Fibroblast of lung (primary cell): ENCODE measurements around the gene TMEM151B. TPM values are rescaled to one million over a fixed set of nuclear protein-coding genes. Genes with fewer than 3 reads are reported as not detected.

Source experiments
- DNase-seq, 2 donors: peaks; one replicate each; pipeline versions ENCODE4 v3.0.0 to v3.0.0-alpha.2; 2010; ENCODE audit warnings: low read depth in 2 of 2
- H2AFZ ChIP-seq: 2 replicates; pipeline ENCODE4 v1.5.1; 2012; ENCODE audit warnings: low read length, control low read depth, inconsistent platforms
- H3K27ac ChIP-seq: 2 replicates; pipeline ENCODE4 v1.5.1; 2011; ENCODE audit warnings: low read length, control low read depth; ENCODE audit not compliant: insufficient read depth
- H3K27me3 ChIP-seq: 2 replicates; pipeline ENCODE4 v1.5.1; 2011; ENCODE audit warnings: mild to moderate bottlenecking, low read length; ENCODE audit not compliant: control insufficient read depth, insufficient read depth
- H3K36me3 ChIP-seq: 2 replicates; pipeline ENCODE4 v1.5.1; 2011; ENCODE audit warnings: low read length; ENCODE audit not compliant: control insufficient read depth, insufficient read depth
- H3K4me1 ChIP-seq: 2 replicates; pipeline ENCODE4 v1.5.1; 2011; ENCODE audit warnings: low read length; ENCODE audit not compliant: control insufficient read depth, insufficient read depth; ENCODE audit errors: extremely low read depth
- H3K4me2 ChIP-seq: 2 replicates; pipeline ENCODE4 v1.5.1; 2011; ENCODE audit warnings: low read length, control low read depth; ENCODE audit not compliant: insufficient read depth; ENCODE audit errors: extremely low read depth
- H3K4me3 ChIP-seq, 4 experiments: fragments of 200-600 bp in 1 of 4; sonication (generic) in 1 of 4; replicated peaks in 1 of 4; 2 replicates each; pipeline ENCODE4 v1.5.1; 2011 to 2016; ENCODE audit warnings: low read length in 4 of 4, low read depth in 3 of 4, mild to moderate bottlenecking in 3 of 4, control low read depth in 2 of 4, inconsistent platforms in 1 of 4, mixed read lengths in 1 of 4; ENCODE audit not compliant: insufficient read depth in 1 of 4; ENCODE audit errors: control extremely low read depth in 1 of 4
- H3K79me2 ChIP-seq: 2 replicates; pipeline ENCODE4 v1.5.1; 2012; ENCODE audit warnings: mild to moderate bottlenecking, low read length, inconsistent platforms; ENCODE audit not compliant: control insufficient read depth, insufficient read depth
- H3K9ac ChIP-seq: 2 replicates; pipeline ENCODE4 v1.5.1; 2011; ENCODE audit warnings: mild to moderate bottlenecking, low read length, control low read depth; ENCODE audit not compliant: insufficient read depth
- H3K9me3 ChIP-seq: 2 replicates; pipeline ENCODE4 v1.5.1; 2012; ENCODE audit warnings: low read depth, low read length; ENCODE audit not compliant: control insufficient read depth, insufficient read depth
- H4K20me1 ChIP-seq: 2 replicates; pipeline ENCODE4 v1.5.1; 2011; ENCODE audit warnings: low read length; ENCODE audit not compliant: control insufficient read depth, insufficient read depth; ENCODE audit errors: extremely low read depth
- EZH2 ChIP-seq: IDR thresholded peaks from 2 replicates; pipeline ENCODE4 v1.5.1; 2012; ENCODE audit warnings: low read length, control low read depth, mild to moderate bottlenecking; ENCODE audit errors: missing control alignments
- polyA plus RNA-seq, 2 donors: library from polyadenylated mRNA; depleted of rRNA in 1 of 2; stranded (reverse) in 1 of 2; unstranded in 1 of 2; fragments of >200 nt; gene quantifications; 2 replicates each; pipeline ENCODE4 v1.2.1, GENCODE V29; 2011 to 2012; ENCODE audit warnings: missing spikeins in 1 of 2
- total RNA-seq: library from RNA; depleted of rRNA; stranded (reverse); fragments of >200 nt; gene quantifications from 2 replicates; pipeline ENCODE4 v1.2.1, GENCODE V29; 2014
- TF ChIP-seq, protein P1 (sequence below), 2 donors: IDR thresholded peaks in 1 of 2; conservative IDR thresholded peaks in 1 of 2; 1 replicate in 1 of 2; 2 replicates in 1 of 2; pipeline ENCODE4 v1.5.1; 2011 to 2012; ENCODE audit warnings: low read length in 2 of 2, control low read depth in 1 of 2, inconsistent platforms in 1 of 2, low read depth in 1 of 2, mild to moderate bottlenecking in 1 of 2

TMEM151B gene
- total and polyA plus RNA-seq, 2 donors (not counting 1 experiment from before 2014, with no cell fraction given) = under 0.01 TPM; not detected in 1

DNA sequence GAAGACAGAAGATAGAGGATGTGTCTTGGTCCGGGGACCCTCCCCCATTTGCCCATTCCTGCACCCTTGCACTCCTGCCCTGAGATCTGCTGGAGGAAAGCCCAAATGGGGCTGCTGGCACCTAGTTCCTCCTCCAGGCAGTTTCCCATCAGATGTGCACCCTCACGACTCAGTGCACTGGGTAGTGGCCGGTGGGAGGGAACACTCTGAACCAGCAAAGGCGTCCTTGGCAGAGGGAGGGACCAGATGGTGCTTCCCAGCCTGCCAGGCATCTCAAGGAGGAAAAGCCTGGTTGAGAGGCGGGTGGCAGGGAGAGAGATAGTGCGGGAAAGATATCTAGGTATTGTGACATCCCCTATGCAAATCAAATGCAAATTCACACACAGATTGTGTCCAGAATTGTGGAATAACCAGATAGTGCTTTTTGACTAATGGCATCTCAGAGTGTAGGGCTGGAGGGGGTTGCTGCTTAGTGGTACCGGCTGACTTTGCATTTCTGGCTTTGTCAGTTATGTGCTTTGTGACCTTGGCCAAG is 19.5 kb downstream of the TMEM151B start:
- TF ChIP-seq EZH2 = no peak
- TF ChIP-seq, protein P1, sequence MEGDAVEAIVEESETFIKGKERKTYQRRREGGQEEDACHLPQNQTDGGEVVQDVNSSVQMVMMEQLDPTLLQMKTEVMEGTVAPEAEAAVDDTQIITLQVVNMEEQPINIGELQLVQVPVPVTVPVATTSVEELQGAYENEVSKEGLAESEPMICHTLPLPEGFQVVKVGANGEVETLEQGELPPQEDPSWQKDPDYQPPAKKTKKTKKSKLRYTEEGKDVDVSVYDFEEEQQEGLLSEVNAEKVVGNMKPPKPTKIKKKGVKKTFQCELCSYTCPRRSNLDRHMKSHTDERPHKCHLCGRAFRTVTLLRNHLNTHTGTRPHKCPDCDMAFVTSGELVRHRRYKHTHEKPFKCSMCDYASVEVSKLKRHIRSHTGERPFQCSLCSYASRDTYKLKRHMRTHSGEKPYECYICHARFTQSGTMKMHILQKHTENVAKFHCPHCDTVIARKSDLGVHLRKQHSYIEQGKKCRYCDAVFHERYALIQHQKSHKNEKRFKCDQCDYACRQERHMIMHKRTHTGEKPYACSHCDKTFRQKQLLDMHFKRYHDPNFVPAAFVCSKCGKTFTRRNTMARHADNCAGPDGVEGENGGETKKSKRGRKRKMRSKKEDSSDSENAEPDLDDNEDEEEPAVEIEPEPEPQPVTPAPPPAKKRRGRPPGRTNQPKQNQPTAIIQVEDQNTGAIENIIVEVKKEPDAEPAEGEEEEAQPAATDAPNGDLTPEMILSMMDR (conservative IDR thresholded peaks at IDR 0.05 in 1 of 2, IDR thresholded peaks at IDR 0.05 in 1 of 2; ENCODE audit: low read depth in 1 of 2, low read length in 2 of 2) = no peak
- Histone ChIP-seq H3K9me3 (no peaks in the 10 kb centered on the region), H3K4me2 (no peak overlapping the region), H3K4me3 (no peak overlapping the region), H2AFZ (no peak overlapping the region), H3K27me3 (peaks cover 41% of the 10 kb centered on the region), H3K9ac (no peak overlapping the region), H3K79me2 (no peaks in the 10 kb centered on the region), H3K36me3 (no peaks in the 10 kb centered on the region), H3K27ac (no peak overlapping the region), H4K20me1 (no peaks in the 10 kb centered on the region), H3K4me1 (no peaks in the 10 kb centered on the region)
- no peak for DNase-seq

DNA sequence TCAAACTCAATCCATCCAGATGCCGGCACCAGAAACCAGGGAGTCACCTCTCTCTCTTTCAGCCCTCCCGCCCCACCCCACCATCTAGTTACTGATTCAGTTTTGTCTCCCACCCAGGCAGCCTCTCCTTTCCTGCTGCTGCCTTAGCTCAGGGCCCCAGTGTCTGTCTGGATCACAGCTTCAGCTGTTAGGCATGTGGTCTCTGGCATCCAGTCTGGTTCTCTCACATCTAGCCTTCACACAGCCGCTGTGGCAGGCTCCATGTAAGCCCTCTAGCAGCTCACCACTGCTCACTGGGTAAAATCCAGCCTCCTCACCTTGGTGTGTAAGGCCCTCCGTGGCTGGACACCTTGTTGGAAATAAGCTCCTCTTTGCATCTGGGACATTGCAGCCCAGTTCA is 21.6 kb downstream of the TMEM151B start:
- H3K4me2 ChIP-seq = no peak overlapping the region
- no peak overlapping the region for H3K27ac ChIP-seq
- H3K4me3 ChIP-seq = no peak overlapping the region
- no peaks in the 10 kb centered on the region for H3K4me1 ChIP-seq
- TF ChIP-seq EZH2 = no peak
- TF ChIP-seq, protein P1 (conservative IDR thresholded peaks at IDR 0.05 in 1 of 2, IDR thresholded peaks at IDR 0.05 in 1 of 2; ENCODE audit: low read depth in 1 of 2, low read length in 2 of 2) = no peak
- no peaks in the 10 kb centered on the region for H3K9me3 ChIP-seq
- no peaks in the 10 kb centered on the region for H3K79me2 ChIP-seq
- no peak for DNase-seq
- H4K20me1 ChIP-seq = no peaks in the 10 kb centered on the region
- H3K36me3 ChIP-seq = no peaks in the 10 kb centered on the region
- H3K27me3 ChIP-seq = peaks cover 58% of the 10 kb centered on the region
- H3K9ac ChIP-seq = no peak overlapping the region
- no peak overlapping the region for H2AFZ ChIP-seq

DNA sequence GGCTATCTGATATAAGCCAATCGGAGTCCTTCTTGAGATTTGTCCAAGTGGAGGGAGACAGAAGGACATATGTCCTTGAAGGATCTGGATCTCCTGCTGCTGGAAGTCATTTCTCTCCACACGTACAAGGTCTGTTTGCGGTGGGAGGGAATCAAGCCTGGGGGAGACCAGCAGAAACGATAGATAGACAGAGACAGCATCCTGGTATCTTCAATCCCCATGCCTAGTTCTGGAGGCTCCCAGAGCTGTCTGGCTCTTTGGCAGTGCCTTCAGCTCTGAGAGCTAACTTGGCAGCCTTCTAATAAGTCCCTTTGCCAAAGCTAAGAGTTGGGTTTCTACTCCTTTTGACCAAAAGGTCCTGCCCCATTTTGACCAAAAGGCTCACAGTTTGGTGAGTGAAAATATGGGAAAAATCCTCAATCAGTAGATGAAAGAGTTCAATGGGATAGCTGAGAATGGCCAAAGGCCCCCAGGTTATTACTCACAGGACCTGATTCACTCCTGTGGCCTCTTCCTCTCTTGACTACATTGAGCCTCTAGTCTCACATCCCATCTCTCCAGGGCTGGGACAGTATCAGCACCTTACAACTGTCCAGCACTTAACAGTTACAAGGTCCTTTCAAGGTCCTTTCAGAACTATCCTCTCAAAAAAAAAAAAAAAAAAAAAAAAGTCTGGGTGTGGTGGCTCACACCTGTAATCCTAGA is 22.6 kb downstream of the TMEM151B start:
- Histone ChIP-seq H3K9me3 (no peaks in the 10 kb centered on the region), H3K4me1 (no peaks in the 10 kb centered on the region), H3K4me2 (no peak overlapping the region), H2AFZ (no peak overlapping the region), H3K36me3 (no peaks in the 10 kb centered on the region), H3K27me3 (peaks cover 58% of the 10 kb centered on the region), H3K27ac (no peak overlapping the region), H3K79me2 (no peaks in the 10 kb centered on the region), H4K20me1 (no peaks in the 10 kb centered on the region), H3K4me3 (no peak overlapping the region), H3K9ac (no peak overlapping the region)
- TF ChIP-seq EZH2 = no peak
- TF ChIP-seq, protein P1 (conservative IDR thresholded peaks at IDR 0.05 in 1 of 2, IDR thresholded peaks at IDR 0.05 in 1 of 2; ENCODE audit: low read depth in 1 of 2, low read length in 2 of 2) = no peak
- DNase-seq = no peak
